GM18519 (cell line): ENCODE results near the gene P4HTM.
A peak's percentile ranks its signal among the peaks of the same experiment; 100 is the strongest.
"Not testable (repeated sequence)": the region's sequence is repeated elsewhere in the genome, so short reads cannot be mapped to it uniquely, and the experiment has no call there.

Experiments
- ATAC-seq: cut with Tn5 transposase; IDR thresholded peaks from one replicate; pipeline ENCODE4 v1.9.1; 2021; ENCODE audit warnings: mild to moderate bottlenecking, moderate library complexity; ENCODE audit not compliant: unreplicated experiment, low FRiP score

The P4HTM gene

GRCh38 chr3:49007771-49008528 lies 17.9 kb downstream of the P4HTM start:
- ATAC-seq = peak; percentile 25

- not testable (repeated sequence) for ATAC-seq
These were observed 18.6 kb downstream of the P4HTM start for GRCh38 chr3:49008627-49009026.

GRCh38 chr3:49009396-49009795 lies 19.4 kb downstream of the P4HTM start:
- ATAC-seq = no peak

GRCh38 chr3:49012441-49013017 lies 22.5 kb downstream of the P4HTM start:
- ATAC-seq = no peak

- ATAC-seq = no peak
These were observed 23.2 kb downstream of the P4HTM start for GRCh38 chr3:49013113-49013737.

GRCh38 chr3:49013738-49014660 lies 24.0 kb downstream of the P4HTM start:
- no peak for ATAC-seq

- no peak for ATAC-seq
These were observed 25.0 kb downstream of the P4HTM start for GRCh38 chr3:49015072-49015471.

- no peak for ATAC-seq
These were observed 25.7 kb downstream of the P4HTM start for GRCh38 chr3:49015765-49016164.

GRCh38 chr3:49016414-49017228 lies 26.6 kb downstream of the P4HTM start:
- no peak for ATAC-seq

- ATAC-seq = no peak
These were observed 27.4 kb downstream of the P4HTM start for GRCh38 chr3:49017229-49017970.

GRCh38 chr3:49017971-49018706 lies 28.1 kb downstream of the P4HTM start, which contains the start of gene DALRD3:
TSS of gene DALRD3 (minus strand) at chr3:49018580. CDS start at chr3:49018564, 16 bp downstream.
- ATAC-seq = no peak

GRCh38 chr3:49018707-49019006 lies 28.6 kb downstream of the P4HTM start:
- no peak for ATAC-seq

GRCh38 chr3:49019941-49020329 lies 29.9 kb downstream of the P4HTM start:
- no peak for ATAC-seq

- no peak for ATAC-seq
These were observed 30.5 kb downstream of the P4HTM start for GRCh38 chr3:49020330-49021212.

GRCh38 chr3:49021213-49021812 lies 31.3 kb downstream of the P4HTM start:
- ATAC-seq = peak; percentile 35

GRCh38 chr3:49021813-49022687 lies 32.0 kb downstream of the P4HTM start, which contains the start of gene NDUFAF3:
TSS of gene NDUFAF3 (plus strand) at chr3:49022121. CDS start at chr3:49022145, 24 bp downstream.
- peak; percentile 34 for ATAC-seq
